CD4-positive, alpha-beta T cell (primary cell): ENCODE measurements around the gene USP15. TPM values are rescaled to one million over a fixed set of nuclear protein-coding genes. Genes with fewer than 3 reads are reported as not detected.

ENCODE experiments used
- ATAC-seq: fragments of 200-7000 bp; cut with Tn5 transposase; one replicate; pipeline ENCODE4 v1.10.0; 2022; ENCODE audit warnings: mild to moderate bottlenecking; ENCODE audit not compliant: poor library complexity
- CTCF ChIA-PET: fragments of 350-600 bp; sonication (Branson Sonifier 250); formaldehyde crosslinking; loops from one replicate; lab custom pipeline; 2021; ENCODE audit warnings: antibody characterized with exemption, inconsistent platforms; lab: Charles Lee
- POLR2A ChIA-PET: fragments of 350-600 bp; sonication (Branson Sonifier 250); formaldehyde crosslinking; loops from one replicate; lab custom pipeline; 2021; ENCODE audit warnings: antibody characterized with exemption, inconsistent platforms; lab: Charles Lee
- DNase-seq, 14 experiments: peaks; one replicate each; pipeline ENCODE4 v3.0.0-alpha.2; 2013 to 2020; ENCODE audit warnings: mixed read lengths in 2 of 14
- H3K27ac ChIP-seq, 2 donors: one replicate each; pipeline versions ENCODE4 v1.5.1 to v1.7.0; 2013; ENCODE audit warnings: low read length in 2 of 2, low read depth in 1 of 2, mild to moderate bottlenecking in 1 of 2
- H3K27me3 ChIP-seq, 2 experiments: 1 replicate in 1 of 2; 2 replicates in 1 of 2; pipeline versions ENCODE4 v1.6.1 to v1.7.0; 2013; ENCODE audit warnings: low read length in 2 of 2, control low read depth in 1 of 2, mild to moderate bottlenecking in 1 of 2, moderate library complexity in 1 of 2; ENCODE audit not compliant: insufficient read depth in 2 of 2, control insufficient read depth in 1 of 2
- H3K36me3 ChIP-seq: one replicate; pipeline ENCODE4 v1.6.1; 2013; ENCODE audit warnings: low read length, control low read depth; ENCODE audit not compliant: insufficient read depth
- H3K4me1 ChIP-seq: one replicate; pipeline ENCODE4 v1.6.1; 2013; ENCODE audit warnings: low read length, control low read depth; ENCODE audit not compliant: insufficient read depth
- H3K4me3 ChIP-seq: one replicate; pipeline ENCODE4 v1.5.1; 2013; ENCODE audit warnings: mild to moderate bottlenecking, low read length, moderate library complexity
- H3K9me3 ChIP-seq, 2 experiments: 1 replicate in 1 of 2; 2 replicates in 1 of 2; pipeline versions ENCODE4 v1.6.1 to v1.7.0; 2013; ENCODE audit warnings: low read length in 2 of 2, mild to moderate bottlenecking in 2 of 2, control low read depth in 1 of 2, moderate library complexity in 1 of 2; ENCODE audit not compliant: control insufficient read depth in 1 of 2, insufficient read depth in 1 of 2
- H3K27ac Mint-ChIP-seq: one replicate; pipeline ENCODE4 v1.8.0; 2020; ENCODE audit warnings: mixed read lengths
- H3K27me3 Mint-ChIP-seq: one replicate; pipeline ENCODE4 v1.8.0; 2021; ENCODE audit warnings: mixed read lengths
- H3K36me3 Mint-ChIP-seq: one replicate; pipeline ENCODE4 v1.8.0; 2021; ENCODE audit warnings: low read depth, mixed read lengths
- H3K4me1 Mint-ChIP-seq: one replicate; pipeline ENCODE4 v1.8.0; 2021; ENCODE audit warnings: low read depth, mixed read lengths
- H3K4me3 Mint-ChIP-seq: one replicate; pipeline ENCODE4 v1.8.0; 2020; ENCODE audit warnings: mild to moderate bottlenecking, mixed read lengths
- H3K9me3 Mint-ChIP-seq: one replicate; pipeline ENCODE4 v1.8.0; 2020; ENCODE audit warnings: mixed read lengths
- intact Hi-C, 2 experiments: fragments of 100-400 bp; cut with DNase I in 1 of 2; cut with micrococcal nuclease in 1 of 2; formaldehyde crosslinking; loops; one replicate each; pipeline versions ENCODE4 v1.15.1 to v1.9.0; 2023 to 2025; cut with DNase I, micrococcal nuclease
- total RNA-seq, 174 experiments: library from RNA in 2 of 174; stranded (reverse) in 2 of 174; gene quantifications; one replicate each; pipeline ENCODE4 v1.2.3 and lab custom pipeline; 2021 to 2026
- TF ChIP-seq, protein P1 (sequence below): fragments of 200-600 bp; IDR thresholded peaks from one replicate; pipeline ENCODE4 v1.8.0; 2022; ENCODE audit warnings: antibody characterized with exemption, mild to moderate bottlenecking

The USP15 gene
- total RNA-seq, 2 experiments from 2014 or later = 212 to 218 TPM

DNA sequence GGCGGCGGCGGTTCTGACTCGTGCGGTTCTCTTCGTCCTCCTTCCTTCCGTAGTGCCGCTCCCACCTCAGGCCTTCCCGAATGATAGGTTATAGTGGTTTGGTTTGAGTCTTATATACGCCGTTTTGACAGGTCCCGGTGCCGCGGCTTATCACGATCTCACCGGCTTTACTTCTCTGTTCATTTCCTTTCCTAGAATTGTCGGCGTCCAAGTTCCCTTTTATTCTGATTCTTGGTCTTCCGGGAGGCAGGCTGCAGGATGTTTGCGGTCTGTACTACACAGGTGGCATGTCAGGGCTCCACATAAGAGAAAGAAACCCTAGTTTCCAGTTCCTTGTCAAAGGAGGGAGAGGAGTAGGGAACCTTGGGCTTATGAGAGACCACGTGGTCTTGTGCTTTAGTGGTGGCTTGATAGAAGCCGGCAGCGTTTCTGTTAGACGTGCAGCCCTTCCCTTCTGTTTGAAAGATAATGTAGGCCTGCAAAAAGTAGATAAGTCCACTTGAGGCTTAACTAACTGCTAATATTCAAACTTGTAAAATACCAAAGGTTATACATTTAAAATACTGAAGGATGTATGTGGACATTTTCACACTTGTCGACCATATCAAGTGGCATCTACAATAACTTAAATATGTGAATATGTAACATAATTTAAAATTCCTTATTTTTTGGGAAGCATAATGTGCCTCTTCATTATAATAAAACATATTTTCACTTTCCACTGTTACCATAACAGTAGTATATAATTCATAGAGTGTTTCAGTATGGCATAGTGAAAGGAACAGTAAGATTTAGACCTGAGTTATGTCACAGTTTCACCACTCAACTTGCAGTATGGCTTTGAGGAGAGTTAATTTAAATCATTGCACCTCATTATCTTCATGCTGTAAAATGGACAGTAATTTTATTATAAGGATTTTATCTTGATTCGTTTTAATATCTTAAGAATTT, 804 bp downstream of the USP15 start:
- H3K4me3 Mint-ChIP-seq = peak overlapping the region; percentile 98
- Histone ChIP-seq H3K9me3 (no peaks in the 10 kb centered on the region), H3K27ac (peak overlapping the region; percentile 97), H3K4me1 (peaks cover 15% of the 10 kb centered on the region), H3K27me3 (no peaks in the 10 kb centered on the region), H3K36me3 (no peaks in the 10 kb centered on the region), H3K4me3 (peak overlapping the region; percentile 81)
- intact Hi-C loops = loop anchor here (2.0 to 10.0 kb wide), 4 partner anchors 51 to 342 kb away; partner anchors contain the start of gene MON2 (in 2 of the 2)
- peaks cover 86% of the 10 kb centered on the region for H3K4me1 Mint-ChIP-seq
- ChIA-PET POLR2A (interaction anchor here (1.4 to 2.4 kb wide), 4 partner anchors 10 to 342 kb away, joined by 4 to 20 read pairs (median 17); partner anchors contain the start of gene MON2), CTCF (interaction anchor here (1.2 to 1.7 kb wide), 4 partner anchors 11 to 54 kb away, joined by 3 to 6 read pairs (median 4); no protein-coding TSS in a partner anchor)
- H3K9me3 Mint-ChIP-seq = no peaks in the 10 kb centered on the region
- H3K27ac Mint-ChIP-seq = peak overlapping the region; percentile 98
- DNase-seq = peak in 13 of 14 experiments; percentile 24 to 89 (median 41)
- TF ChIP-seq, protein P1, sequence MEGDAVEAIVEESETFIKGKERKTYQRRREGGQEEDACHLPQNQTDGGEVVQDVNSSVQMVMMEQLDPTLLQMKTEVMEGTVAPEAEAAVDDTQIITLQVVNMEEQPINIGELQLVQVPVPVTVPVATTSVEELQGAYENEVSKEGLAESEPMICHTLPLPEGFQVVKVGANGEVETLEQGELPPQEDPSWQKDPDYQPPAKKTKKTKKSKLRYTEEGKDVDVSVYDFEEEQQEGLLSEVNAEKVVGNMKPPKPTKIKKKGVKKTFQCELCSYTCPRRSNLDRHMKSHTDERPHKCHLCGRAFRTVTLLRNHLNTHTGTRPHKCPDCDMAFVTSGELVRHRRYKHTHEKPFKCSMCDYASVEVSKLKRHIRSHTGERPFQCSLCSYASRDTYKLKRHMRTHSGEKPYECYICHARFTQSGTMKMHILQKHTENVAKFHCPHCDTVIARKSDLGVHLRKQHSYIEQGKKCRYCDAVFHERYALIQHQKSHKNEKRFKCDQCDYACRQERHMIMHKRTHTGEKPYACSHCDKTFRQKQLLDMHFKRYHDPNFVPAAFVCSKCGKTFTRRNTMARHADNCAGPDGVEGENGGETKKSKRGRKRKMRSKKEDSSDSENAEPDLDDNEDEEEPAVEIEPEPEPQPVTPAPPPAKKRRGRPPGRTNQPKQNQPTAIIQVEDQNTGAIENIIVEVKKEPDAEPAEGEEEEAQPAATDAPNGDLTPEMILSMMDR = no peak
- H3K36me3 Mint-ChIP-seq = peaks cover 36% of the 10 kb centered on the region
- no peaks in the 10 kb centered on the region for H3K27me3 Mint-ChIP-seq
- ATAC-seq = peak; percentile 23

DNA sequence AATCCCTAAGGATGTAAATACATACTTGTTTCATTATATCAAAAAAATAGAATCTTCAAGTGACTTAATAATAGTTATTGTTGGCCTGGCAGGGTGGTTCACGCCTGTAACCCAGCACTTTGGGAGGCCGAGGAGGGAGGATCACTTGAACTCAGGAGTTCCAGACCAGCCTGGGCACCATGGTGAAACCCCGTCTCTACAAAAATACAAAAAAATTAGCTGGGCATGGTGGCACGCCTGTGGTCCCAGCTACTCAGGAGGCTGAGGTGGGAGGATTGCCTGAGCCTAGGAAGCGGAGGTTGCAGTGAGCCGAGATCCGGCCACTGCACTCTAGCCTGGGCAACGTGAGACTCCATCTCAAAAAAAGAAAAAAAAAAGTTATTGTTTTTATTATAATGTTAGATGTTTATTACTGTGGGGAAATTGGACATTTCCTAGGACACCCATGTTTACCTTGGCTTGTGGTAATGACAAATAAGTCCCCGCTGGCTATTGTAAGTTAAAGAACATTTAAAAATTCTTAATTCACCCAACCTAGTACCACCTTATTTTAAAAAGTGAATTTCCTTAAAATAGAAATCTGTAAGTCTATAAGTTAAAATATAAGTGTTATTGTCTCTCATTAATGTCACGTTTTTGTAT, 1.8 kb downstream of the USP15 start:
- no peak for ATAC-seq
- no peaks in the 10 kb centered on the region for H3K27me3 ChIP-seq
- peak overlapping the region; percentile 98 for H3K4me3 Mint-ChIP-seq
- CTCF ChIA-PET = no interaction called here
- intact Hi-C loops = loop anchor here (2.0 to 10.0 kb wide), 4 partner anchors 50 to 341 kb away; partner anchors contain the start of gene MON2 (in 2 of the 2)
- H3K4me3 ChIP-seq = peak overlapping the region; percentile 81
- H3K27ac Mint-ChIP-seq = peak overlapping the region; percentile 98
- H3K4me1 Mint-ChIP-seq = peaks cover 87% of the 10 kb centered on the region
- POLR2A ChIA-PET = no interaction called here
- peaks cover 36% of the 10 kb centered on the region for H3K36me3 Mint-ChIP-seq
- no peaks in the 10 kb centered on the region for H3K27me3 Mint-ChIP-seq
- no peaks in the 10 kb centered on the region for H3K36me3 ChIP-seq
- TF ChIP-seq, protein P1 = no peak
- H3K4me1 ChIP-seq = peaks cover 14% of the 10 kb centered on the region
- H3K9me3 Mint-ChIP-seq = no peaks in the 10 kb centered on the region
- H3K9me3 ChIP-seq = no peaks in the 10 kb centered on the region
- H3K27ac ChIP-seq = peak overlapping the region in 1 of 2 donors; percentile 97
- DNase-seq = no peak

DNA sequence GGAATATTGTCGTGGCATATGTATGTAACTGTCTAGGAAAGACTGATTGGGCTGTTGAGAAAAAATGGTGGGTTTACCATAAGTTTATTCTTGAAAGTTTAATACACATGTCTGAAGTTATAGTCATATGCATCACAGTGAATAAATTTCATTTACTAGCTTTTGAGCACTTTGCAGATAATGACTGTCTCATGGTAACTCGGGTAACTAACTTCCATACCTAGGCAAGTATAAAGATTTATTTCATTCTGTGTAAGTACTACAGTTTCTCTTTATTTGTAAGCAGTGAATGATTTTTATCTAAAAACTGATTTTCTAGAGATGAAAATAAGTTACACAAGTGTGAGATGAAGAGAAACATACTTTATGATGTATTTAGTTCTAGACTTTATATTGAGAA, 3.0 kb downstream of the USP15 start:
- Mint-ChIP-seq H3K36me3 (peaks cover 36% of the 10 kb centered on the region), H3K4me3 (peak overlapping the region; percentile 82), H3K27ac (peak overlapping the region; percentile 85), H3K9me3 (no peaks in the 10 kb centered on the region), H3K4me1 (peaks cover 89% of the 10 kb centered on the region), H3K27me3 (no peaks in the 10 kb centered on the region)
- no peak for DNase-seq
- H3K27ac ChIP-seq = no peak overlapping the region
- no peaks in the 10 kb centered on the region for H3K9me3 ChIP-seq
- peaks cover 14% of the 10 kb centered on the region for H3K4me1 ChIP-seq
- intact Hi-C loops = loop anchor here (5.0 to 10.0 kb wide), 3 partner anchors 49 to 204 kb away; partner anchors contain the start of gene MON2 (in 2 of the 2)
- H3K4me3 ChIP-seq = peak overlapping the region; percentile 81
- no peaks in the 10 kb centered on the region for H3K36me3 ChIP-seq
- CTCF ChIA-PET = no interaction called here
- TF ChIP-seq, protein P1 = no peak
- POLR2A ChIA-PET = no interaction called here
- no peak for ATAC-seq
- H3K27me3 ChIP-seq = no peaks in the 10 kb centered on the region
